GM13976 (cell line): ENCODE data around the gene TXNDC11.

Source experiments
- DNase-seq: peaks from one replicate; pipeline ENCODE4 v3.0.0; 2012; ENCODE audit warnings: low spot score
- in situ Hi-C: fragments of 300-500 bp; cut with MboI; formaldehyde crosslinking; loops from one replicate; pipeline ENCODE4 v1.12.0; 2022; ENCODE audit warnings: low sequenced_read_pairs, mixed read lengths, inconsistent platforms; ENCODE audit not compliant: unreplicated experiment
- TF ChIP-seq, protein P1 (sequence below): IDR thresholded peaks from 2 replicates; pipeline ENCODE4 v1.5.1; 2012; ENCODE audit warnings: borderline replicate concordance, mild to moderate bottlenecking; ENCODE audit not compliant: insufficient read depth; ENCODE audit errors: extremely low read depth, missing control alignments, control extremely low read depth

Gene TXNDC11

DNA sequence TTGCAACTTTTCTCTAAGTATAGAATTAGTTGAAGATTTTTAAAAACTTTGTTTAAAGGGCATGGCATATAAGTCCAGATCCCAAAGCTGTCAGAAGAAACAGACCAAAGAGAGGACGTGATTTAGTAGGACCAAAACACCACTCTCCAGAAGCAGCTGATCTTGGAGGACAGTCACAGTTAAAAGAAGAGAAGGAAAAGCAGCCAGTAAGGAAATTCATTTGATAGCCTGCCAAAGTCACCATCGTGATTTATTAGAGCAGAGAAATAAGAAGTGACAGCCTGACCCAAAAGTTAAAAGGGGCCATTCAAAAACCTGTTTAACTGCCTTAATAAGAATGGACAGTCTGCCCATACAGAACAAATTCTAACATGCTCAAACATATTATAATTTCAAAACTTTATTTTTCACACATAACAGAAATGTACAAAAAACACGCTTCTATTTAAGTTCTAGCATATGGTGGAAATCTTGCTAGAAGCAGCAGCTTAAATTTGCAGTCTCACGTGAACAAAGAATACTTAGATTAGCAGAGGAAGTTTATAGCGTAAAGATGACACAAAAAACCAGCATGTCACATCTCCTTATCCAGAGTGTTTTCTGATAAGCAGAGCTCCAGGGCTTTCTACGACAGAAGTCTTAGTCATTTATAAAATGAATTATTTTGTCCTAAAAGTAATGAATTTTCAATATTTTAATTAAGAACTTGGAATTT lies 37.2 kb downstream of the TXNDC11 start:
- in situ Hi-C loops = no loop called here
- TF ChIP-seq, protein P1, sequence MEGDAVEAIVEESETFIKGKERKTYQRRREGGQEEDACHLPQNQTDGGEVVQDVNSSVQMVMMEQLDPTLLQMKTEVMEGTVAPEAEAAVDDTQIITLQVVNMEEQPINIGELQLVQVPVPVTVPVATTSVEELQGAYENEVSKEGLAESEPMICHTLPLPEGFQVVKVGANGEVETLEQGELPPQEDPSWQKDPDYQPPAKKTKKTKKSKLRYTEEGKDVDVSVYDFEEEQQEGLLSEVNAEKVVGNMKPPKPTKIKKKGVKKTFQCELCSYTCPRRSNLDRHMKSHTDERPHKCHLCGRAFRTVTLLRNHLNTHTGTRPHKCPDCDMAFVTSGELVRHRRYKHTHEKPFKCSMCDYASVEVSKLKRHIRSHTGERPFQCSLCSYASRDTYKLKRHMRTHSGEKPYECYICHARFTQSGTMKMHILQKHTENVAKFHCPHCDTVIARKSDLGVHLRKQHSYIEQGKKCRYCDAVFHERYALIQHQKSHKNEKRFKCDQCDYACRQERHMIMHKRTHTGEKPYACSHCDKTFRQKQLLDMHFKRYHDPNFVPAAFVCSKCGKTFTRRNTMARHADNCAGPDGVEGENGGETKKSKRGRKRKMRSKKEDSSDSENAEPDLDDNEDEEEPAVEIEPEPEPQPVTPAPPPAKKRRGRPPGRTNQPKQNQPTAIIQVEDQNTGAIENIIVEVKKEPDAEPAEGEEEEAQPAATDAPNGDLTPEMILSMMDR = no peak

DNA sequence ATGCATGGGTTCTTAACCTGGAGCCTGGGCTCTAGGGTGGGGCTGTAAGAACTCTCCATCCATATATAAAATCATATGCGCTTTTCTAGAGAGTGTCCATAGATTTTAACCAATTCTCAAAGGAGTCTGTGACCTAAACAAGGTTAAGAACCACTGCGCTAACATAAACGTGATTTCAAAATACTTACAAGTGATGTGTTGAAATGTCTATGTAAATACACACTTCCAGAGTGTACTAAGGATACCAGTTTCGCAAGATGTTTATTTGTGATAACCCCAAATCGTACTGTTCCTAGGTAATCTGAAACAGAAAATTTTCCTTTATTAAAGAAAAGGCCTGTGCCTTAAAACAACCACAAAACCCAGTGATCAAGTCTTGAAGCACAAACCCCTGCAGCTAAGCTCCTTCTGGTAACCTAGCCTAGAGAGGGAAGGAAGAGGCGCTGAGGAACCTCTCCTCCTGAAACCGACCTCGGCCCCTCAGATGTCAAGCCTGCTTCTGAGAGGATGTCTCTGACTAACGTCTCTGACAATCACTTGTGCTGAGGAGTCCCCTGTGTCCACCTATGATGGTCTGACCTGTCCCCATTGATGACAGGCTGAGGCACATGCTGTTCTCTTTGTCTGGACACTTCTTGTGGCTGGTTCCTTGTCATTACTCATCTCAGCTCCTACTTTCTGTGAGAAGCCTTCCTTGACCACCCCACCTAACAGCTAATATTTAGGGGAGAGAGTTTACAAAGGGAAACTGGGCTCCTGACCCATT lies 42.2 kb downstream of the TXNDC11 start:
- TF ChIP-seq, protein P1 = no peak
- no peak for DNase-seq
- in situ Hi-C loops = no loop called here

More for the DNA sequence above, 37.2 kb downstream of the TXNDC11 start:
- no peak for DNase-seq

DNA sequence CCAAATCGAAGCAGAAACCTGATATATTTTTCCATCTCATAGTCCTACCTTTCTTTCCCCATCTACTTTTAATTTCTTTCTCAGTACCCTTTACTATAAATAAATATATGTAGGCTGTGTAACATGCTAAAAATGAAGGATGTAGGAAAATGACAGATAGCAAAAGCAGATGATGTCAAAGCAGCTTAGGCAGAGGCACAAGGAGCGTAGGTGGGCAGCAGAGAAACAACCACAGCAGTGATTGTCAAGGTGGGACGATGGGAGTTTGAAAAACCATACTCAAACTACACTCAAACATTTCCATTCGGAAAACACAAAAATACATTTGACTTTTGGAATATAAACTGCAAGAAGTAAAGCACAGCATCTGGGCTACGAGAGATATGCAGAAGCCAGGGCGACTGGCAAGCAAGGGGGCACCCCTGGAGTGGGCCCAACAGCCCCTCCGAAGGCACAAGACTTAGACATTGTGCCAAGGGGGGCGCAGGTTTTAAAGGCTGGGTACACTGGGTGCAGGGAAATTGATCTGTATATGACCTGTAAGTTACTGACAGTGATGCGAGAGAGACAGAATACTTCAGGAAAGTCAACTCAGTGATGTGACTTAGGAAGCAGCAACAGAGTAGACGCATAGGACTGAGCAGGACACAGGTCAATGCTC lies 43.3 kb downstream of the TXNDC11 start:
- TF ChIP-seq, protein P1 = no peak
- DNase-seq = no peak
- in situ Hi-C loops = no loop called here

DNA sequence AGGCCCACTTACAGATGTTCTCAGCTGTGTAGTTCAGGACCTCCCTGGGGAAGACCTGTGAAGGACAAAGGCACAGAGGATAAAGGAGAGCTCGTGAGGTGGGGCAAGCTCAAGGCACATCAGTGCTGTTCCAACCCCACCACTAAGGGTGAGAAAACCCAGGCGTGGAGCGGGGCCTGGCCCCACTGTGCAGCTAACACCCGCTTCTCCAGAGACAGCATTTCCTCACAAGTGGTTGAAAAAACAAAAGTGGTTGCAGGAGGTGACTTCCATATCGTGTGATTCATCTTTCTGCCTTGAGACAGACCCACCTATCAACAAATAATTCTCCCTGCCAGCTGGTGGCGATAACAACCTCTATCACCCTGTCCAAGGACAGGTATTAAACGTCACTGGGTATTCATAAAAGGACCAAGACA lies 44.4 kb downstream of the TXNDC11 start:
- DNase-seq = no peak
- in situ Hi-C loops = no loop called here
- TF ChIP-seq, protein P1 = no peak

DNA sequence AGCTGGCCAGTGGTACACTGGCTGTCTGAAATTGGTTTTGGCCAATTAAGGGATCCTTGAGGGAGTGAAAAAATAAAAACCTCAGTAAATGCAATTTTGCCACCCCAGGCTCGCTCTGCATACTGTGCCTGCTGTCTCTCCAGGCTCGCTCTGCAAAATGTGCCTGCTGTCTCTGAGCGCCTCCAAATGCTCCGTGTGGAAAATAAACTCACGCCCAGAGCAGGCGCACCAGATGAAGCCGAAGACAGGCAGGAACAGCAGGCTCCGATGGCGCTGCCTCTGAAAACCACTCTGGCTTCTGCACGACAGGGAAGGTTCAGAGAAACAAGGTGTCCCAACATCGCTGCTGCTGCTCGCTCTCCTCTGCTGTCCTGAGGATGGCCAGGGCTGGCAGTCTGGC lies 45.3 kb downstream of the TXNDC11 start:
- in situ Hi-C loops = no loop called here
- no peak for DNase-seq
- TF ChIP-seq, protein P1 = no peak

DNA sequence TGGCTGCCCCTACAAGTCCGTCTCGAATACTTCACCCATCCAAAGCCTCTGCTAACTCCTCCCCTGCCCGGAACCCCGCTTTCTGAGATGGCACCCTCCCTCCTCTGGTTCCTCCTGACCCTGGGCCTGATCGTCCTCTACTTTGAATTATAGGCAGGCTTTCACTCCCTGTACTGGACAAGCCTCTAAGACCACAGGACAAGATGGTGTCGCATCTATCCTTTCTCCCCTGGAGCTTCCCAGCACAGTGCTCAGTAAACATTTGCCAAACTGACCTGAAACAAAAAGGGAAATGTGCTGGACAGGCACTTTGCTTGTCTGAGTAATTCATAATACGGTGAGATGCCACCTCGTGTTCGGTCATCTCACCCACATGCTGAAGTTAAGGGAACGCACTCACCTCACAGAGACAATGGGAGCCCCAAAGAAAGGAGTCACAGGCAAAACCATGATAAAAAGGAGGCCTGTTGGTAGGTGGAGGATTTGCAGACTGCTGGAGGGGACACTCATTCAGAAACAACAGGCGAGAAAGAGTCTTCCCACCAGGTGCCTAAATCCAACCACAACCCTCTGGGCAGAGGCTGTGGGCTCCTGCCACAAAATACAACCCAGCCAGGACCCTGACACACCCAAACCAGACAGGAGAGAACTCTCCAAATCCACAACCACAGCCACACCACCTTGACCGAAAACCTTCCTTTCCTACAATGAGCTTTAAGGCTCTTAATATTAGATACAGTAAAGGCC lies 46.2 kb downstream of the TXNDC11 start:
- TF ChIP-seq, protein P1 = no peak
- in situ Hi-C loops = no loop called here
- DNase-seq = no peak
